H9 (cell line): ENCODE measurements around the gene XPR1. TPM values are rescaled to one million over a fixed set of nuclear protein-coding genes. Genes with fewer than 3 reads are reported as not detected.

Experiments
- DNase-seq: peaks from one replicate; pipeline ENCODE4 v3.0.0-alpha.2; 2017
- H2AFZ ChIP-seq: one replicate; pipeline ENCODE4 v1.6.1; 2013; ENCODE audit warnings: mild to moderate bottlenecking, low read length, control low read depth, moderate library complexity
- H2AK5ac ChIP-seq: 2 replicates; pipeline ENCODE4 v1.6.1; 2013; ENCODE audit warnings: low read length, control low read depth, mixed read lengths; ENCODE audit not compliant: insufficient read length
- H2BK120ac ChIP-seq: one replicate; pipeline ENCODE4 v1.6.1; 2013; ENCODE audit warnings: low read depth, mild to moderate bottlenecking, low read length, control low read depth, inconsistent platforms; ENCODE audit not compliant: poor library complexity, severe bottlenecking
- H2BK12ac ChIP-seq: 2 replicates; pipeline ENCODE4 v1.6.1; 2013; ENCODE audit warnings: low read length, control low read depth, mixed read lengths, low read depth; ENCODE audit not compliant: insufficient read length
- H2BK15ac ChIP-seq: 2 replicates; pipeline ENCODE4 v1.6.1; 2013; ENCODE audit warnings: low read depth, low read length, control low read depth
- H2BK20ac ChIP-seq: one replicate; pipeline ENCODE4 v1.6.1; 2013; ENCODE audit warnings: low read depth, mild to moderate bottlenecking, low read length, control low read depth, inconsistent platforms; ENCODE audit not compliant: poor library complexity, severe bottlenecking
- H2BK5ac ChIP-seq: 2 replicates; pipeline ENCODE4 v1.6.1; 2013; ENCODE audit warnings: low read length, control low read depth, mixed read lengths; ENCODE audit not compliant: insufficient read length
- H3K14ac ChIP-seq: 2 replicates; pipeline ENCODE4 v1.6.1; 2013; ENCODE audit warnings: low read length, control low read depth; ENCODE audit not compliant: insufficient read depth
- H3K18ac ChIP-seq: 2 replicates; pipeline ENCODE4 v1.6.1; 2013; ENCODE audit warnings: low read depth, mild to moderate bottlenecking, mixed read lengths, low read length, control low read depth; ENCODE audit not compliant: insufficient read length
- H3K23ac ChIP-seq: 2 replicates; pipeline ENCODE4 v1.6.1; 2013; ENCODE audit warnings: low read length, control low read depth, mixed read lengths, low read depth; ENCODE audit not compliant: insufficient read length
- H3K23me2 ChIP-seq: 2 replicates; pipeline ENCODE4 v1.6.1; 2013; ENCODE audit warnings: low read depth, mild to moderate bottlenecking, mixed read lengths, low read length, control low read depth; ENCODE audit not compliant: insufficient read length, poor library complexity, severe bottlenecking
- H3K27ac ChIP-seq: 2 replicates; pipeline ENCODE4 v1.5.1; 2013; ENCODE audit warnings: low read length, control low read depth, mixed read lengths, low read depth; ENCODE audit not compliant: insufficient read length
- H3K27me3 ChIP-seq: 2 replicates; pipeline ENCODE4 v1.6.1; 2013; ENCODE audit warnings: low read length, control low read depth, inconsistent platforms; ENCODE audit not compliant: insufficient read depth
- H3K4ac ChIP-seq: 2 replicates; pipeline ENCODE4 v1.6.1; 2013; ENCODE audit warnings: low read depth, mild to moderate bottlenecking, control low read depth, inconsistent platforms, low read length, moderate library complexity
- H3K4me1 ChIP-seq: 2 replicates; pipeline ENCODE4 v1.6.1; 2013; ENCODE audit warnings: low read length, control low read depth, inconsistent platforms; ENCODE audit not compliant: insufficient read depth
- H3K4me2 ChIP-seq: 2 replicates; pipeline ENCODE4 v1.6.1; 2013; ENCODE audit warnings: low read length, control low read depth, mixed read lengths; ENCODE audit not compliant: insufficient read length, insufficient read depth
- H3K56ac ChIP-seq: 2 replicates; pipeline ENCODE4 v1.6.1; 2013; ENCODE audit warnings: low read depth, mild to moderate bottlenecking, mixed read lengths, low read length, control low read depth; ENCODE audit not compliant: insufficient read length
- H3K79me1 ChIP-seq: 2 replicates; pipeline ENCODE4 v1.6.1; 2013; ENCODE audit warnings: low read depth, mild to moderate bottlenecking, moderate library complexity, low read length, control low read depth, inconsistent platforms; ENCODE audit not compliant: insufficient read depth, poor library complexity, severe bottlenecking
- H3K79me2 ChIP-seq: 2 replicates; pipeline ENCODE4 v1.6.1; 2013; ENCODE audit warnings: low read length, control low read depth, inconsistent platforms; ENCODE audit not compliant: insufficient read depth
- H3K9ac ChIP-seq: 2 replicates; pipeline ENCODE4 v1.6.1; 2013; ENCODE audit warnings: low read length, control low read depth, mixed read lengths; ENCODE audit not compliant: insufficient read length; ENCODE audit errors: extremely low read depth
- H3K9me3 ChIP-seq: one replicate; pipeline ENCODE4 v1.6.1; 2013; ENCODE audit warnings: low read depth, low read length, inconsistent platforms; ENCODE audit not compliant: control insufficient read depth
- H3T11ph ChIP-seq: one replicate; pipeline ENCODE4 v1.6.1; 2013; ENCODE audit warnings: mild to moderate bottlenecking, low read length, control low read depth, inconsistent platforms
- H4K20me1 ChIP-seq: one replicate; pipeline ENCODE4 v1.6.1; 2013; ENCODE audit not compliant: control insufficient read depth, insufficient read length, insufficient read depth
- H4K5ac ChIP-seq: 2 replicates; pipeline ENCODE4 v1.6.1; 2013; ENCODE audit warnings: low read depth, mild to moderate bottlenecking, mixed read lengths, low read length, control low read depth; ENCODE audit not compliant: insufficient read length
- H4K8ac ChIP-seq: replicated peaks from 2 replicates; pipeline ENCODE4 v1.6.1; 2013; ENCODE audit warnings: low read length, control low read depth, mixed read lengths, low read depth; ENCODE audit not compliant: insufficient read length
- H4K91ac ChIP-seq: 2 replicates; pipeline ENCODE4 v1.6.1; 2013; ENCODE audit warnings: low read depth, mild to moderate bottlenecking, moderate library complexity, mixed read lengths, low read length, control low read depth; ENCODE audit not compliant: insufficient read length
- H3K27ac Mint-ChIP-seq, 3 experiments: 2 replicates in 2 of 3; 3 replicates in 1 of 3; pipeline ENCODE4 v1.8.0; 2020 to 2021; ENCODE audit warnings: mixed read lengths in 3 of 3, mild to moderate bottlenecking in 1 of 3, moderate library complexity in 1 of 3
- H3K27me3 Mint-ChIP-seq: 2 replicates; pipeline ENCODE4 v1.8.0; 2021; ENCODE audit warnings: low read depth, mild to moderate bottlenecking, moderate library complexity, mixed read lengths
- H3K36me3 Mint-ChIP-seq, 3 experiments: 2 replicates in 2 of 3; 3 replicates in 1 of 3; pipeline ENCODE4 v1.8.0; 2020 to 2021; ENCODE audit warnings: low read depth in 3 of 3, mixed read lengths in 3 of 3; ENCODE audit not compliant: insufficient read depth in 1 of 3
- H3K4me1 Mint-ChIP-seq, 2 experiments: 2 replicates each; pipeline ENCODE4 v1.8.0; 2020; ENCODE audit warnings: mixed read lengths in 2 of 2
- H3K4me3 Mint-ChIP-seq, 2 experiments: 2 replicates in 1 of 2; 3 replicates in 1 of 2; pipeline ENCODE4 v1.8.0; 2020 to 2021; ENCODE audit warnings: mild to moderate bottlenecking in 2 of 2, mixed read lengths in 2 of 2, moderate library complexity in 1 of 2
- H3K9me3 Mint-ChIP-seq, 2 experiments: 2 replicates in 1 of 2; 3 replicates in 1 of 2; pipeline ENCODE4 v1.8.0; 2020; ENCODE audit warnings: mild to moderate bottlenecking in 2 of 2, mixed read lengths in 2 of 2, moderate library complexity in 1 of 2
- CTCF ChIP-seq: fragments of 200-600 bp; sonication (generic); conservative IDR thresholded peaks from 3 replicates; pipeline ENCODE4 v1.8.0; 2021; ENCODE audit warnings: antibody characterized with exemption, mild to moderate bottlenecking
- WGBS: extraction: QIAGEN DNeasy Blood & Tissue Kit; methylation state at CpG from one replicate; pipeline ENCODE4 v1.1.7; 2013; ENCODE audit warnings: missing lambda C conversion rate, low lambda C conversion rate, mixed read lengths; ENCODE audit not compliant: insufficient read length; ENCODE audit errors: extremely low coverage; 5-methylcytosine and 5-hydroxymethylcytosine counted together
- total RNA-seq: library from RNA; stranded (reverse); gene quantifications from 2 replicates; pipeline ENCODE4 v1.2.1, GENCODE V29; 2021

Gene XPR1
- total RNA-seq, 1 experiment from 2014 or later, result 34.1 TPM

DNA sequence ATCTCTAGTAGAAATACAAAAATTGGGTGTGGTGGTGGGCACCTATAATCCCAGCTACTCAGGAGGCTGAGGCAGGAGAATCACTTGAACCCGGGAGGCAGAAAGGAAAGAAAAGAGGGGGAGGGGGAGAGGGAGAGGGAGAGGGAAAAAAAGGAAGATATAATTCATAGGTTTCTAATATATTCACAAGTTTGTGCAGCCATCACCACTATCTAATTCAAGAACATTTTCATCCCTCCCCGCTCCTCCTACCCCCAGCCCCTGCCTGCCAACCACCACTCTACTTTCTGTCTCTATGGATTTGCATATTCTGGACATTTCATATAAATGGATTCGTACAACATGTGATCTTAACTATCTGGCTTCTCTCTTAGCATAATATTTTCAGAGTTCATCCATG lies 147.8 kb downstream of the XPR1 start:
- H3K23me2 ChIP-seq, result no peaks in the 10 kb centered on the region
- no peak overlapping the region for H3K56ac ChIP-seq
- H3K14ac ChIP-seq, result no peak overlapping the region
- no peaks in the 10 kb centered on the region for H3K9me3 Mint-ChIP-seq
- no peak overlapping the region for H2BK20ac ChIP-seq
- no peak overlapping the region for H3K4me3 Mint-ChIP-seq
- H3K4me1 Mint-ChIP-seq, result no peaks in the 10 kb centered on the region
- H3K27me3 ChIP-seq, result no peaks in the 10 kb centered on the region
- no peak overlapping the region for H2AFZ ChIP-seq
- no peak overlapping the region for H4K5ac ChIP-seq
- no peak overlapping the region for H2AK5ac ChIP-seq
- TF ChIP-seq CTCF, result no peak
- H3K4me2 ChIP-seq, result no peak overlapping the region
- H3K9me3 ChIP-seq, result no peaks in the 10 kb centered on the region
- H2BK12ac ChIP-seq, result no peak overlapping the region
- H3K23ac ChIP-seq, result no peak overlapping the region
- H4K91ac ChIP-seq, result no peak overlapping the region
- no CpG with 5 or more reads among the region's 3 CpGs for WGBS
- no peaks in the 10 kb centered on the region for H3K4me1 ChIP-seq
- H3K4ac ChIP-seq, result no peak overlapping the region
- H4K20me1 ChIP-seq, result no peaks in the 10 kb centered on the region
- H3K9ac ChIP-seq, result no peak overlapping the region
- H3K79me1 ChIP-seq, result no peaks in the 10 kb centered on the region
- no peak overlapping the region for H2BK120ac ChIP-seq
- no peaks in the 10 kb centered on the region; a peak in 1 of 7 replicates for H3K36me3 Mint-ChIP-seq
- no peak overlapping the region for H3T11ph ChIP-seq
- no peak overlapping the region for H2BK5ac ChIP-seq
- no peaks in the 10 kb centered on the region for H3K79me2 ChIP-seq
- no peak overlapping the region for H2BK15ac ChIP-seq
- H3K18ac ChIP-seq, result no peak overlapping the region
- DNase-seq, result no peak
- H4K8ac ChIP-seq, result no peak overlapping the region
- no peak overlapping the region for H3K27ac ChIP-seq
- H3K27ac Mint-ChIP-seq, result no peak overlapping the region
- no peaks in the 10 kb centered on the region for H3K27me3 Mint-ChIP-seq
